Embryonic facial prominence (tissue), 1 donor: ENCODE measurements around the gene MACROD1.
"Not testable (repeated sequence)": the region's sequence is repeated elsewhere in the genome, so short reads cannot be mapped to it uniquely, and the experiment has no call there.

Experiments used
- DNase-seq: peaks from one replicate; pipeline ENCODE4 v3.0.0-alpha.2; 2016; ENCODE audit errors: extremely low spot score

MACROD1 gene

GRCh38 chr11:64058494-64058893 is 107.4 kb downstream of the MACROD1 start:
- no peak for DNase-seq

GRCh38 chr11:64057890-64058289 is 108.0 kb downstream of the MACROD1 start:
- no peak for DNase-seq

- DNase-seq, result no peak
Measured at GRCh38 chr11:64056861-64057260, 109.1 kb downstream of the MACROD1 start.

GRCh38 chr11:64056213-64056785 is 109.6 kb downstream of the MACROD1 start:
- DNase-seq, result no peak

GRCh38 chr11:64055077-64055476 is 110.8 kb downstream of the MACROD1 start:
- DNase-seq, result no peak

- no peak for DNase-seq
Measured at GRCh38 chr11:64053699-64054098, 112.2 kb downstream of the MACROD1 start.

GRCh38 chr11:64052938-64053622 is 112.8 kb downstream of the MACROD1 start:
- DNase-seq, result no peak

GRCh38 chr11:64052436-64052835 is 113.5 kb downstream of the MACROD1 start:
- DNase-seq, result no peak

GRCh38 chr11:64051297-64051696 is 114.6 kb downstream of the MACROD1 start:
- DNase-seq, result no peak

- no peak for DNase-seq
Measured at GRCh38 chr11:64049509-64049908, 116.4 kb downstream of the MACROD1 start.

GRCh38 chr11:64048042-64048854 is 117.7 kb downstream of the MACROD1 start:
- no peak for DNase-seq

GRCh38 chr11:64047373-64047772 is 118.5 kb downstream of the MACROD1 start:
- not testable (repeated sequence) for DNase-seq

GRCh38 chr11:64045700-64046099 is 120.2 kb downstream of the MACROD1 start:
- no peak for DNase-seq

GRCh38 chr11:64044730-64045393 is 121.1 kb downstream of the MACROD1 start:
- DNase-seq, result no peak

GRCh38 chr11:64043545-64043944 is 122.4 kb downstream of the MACROD1 start:
- no peak for DNase-seq

GRCh38 chr11:64042301-64042700 is 123.6 kb downstream of the MACROD1 start:
- no peak for DNase-seq

- DNase-seq, result no peak
Measured at GRCh38 chr11:64041846-64042245, 124.1 kb downstream of the MACROD1 start.

GRCh38 chr11:64040684-64041322 is 125.1 kb downstream of the MACROD1 start:
- DNase-seq, result no peak

- no peak for DNase-seq
Measured at GRCh38 chr11:64039012-64039665, 126.8 kb downstream of the MACROD1 start.

GRCh38 chr11:64038500-64038899 is 127.4 kb downstream of the MACROD1 start:
- no peak for DNase-seq

- DNase-seq, result no peak
Measured at GRCh38 chr11:64037027-64037634, 128.8 kb downstream of the MACROD1 start.
